A549 treated with AZD9567 at 1 μM for 4 hours (cell line): ENCODE data around the gene AEN. TPM values are rescaled to one million over a fixed set of nuclear protein-coding genes. Genes with fewer than 3 reads are reported as not detected.

Source experiments
- total RNA-seq: library from RNA; stranded (reverse); fragments of 200-300 nt; extraction: Qiagen RNA extraction; gene quantifications from 5 replicates; pipeline ENCODE4 v1.2.3, GENCODE V29; 2022; ENCODE audit not compliant: insufficient read depth

AEN gene, protein sequence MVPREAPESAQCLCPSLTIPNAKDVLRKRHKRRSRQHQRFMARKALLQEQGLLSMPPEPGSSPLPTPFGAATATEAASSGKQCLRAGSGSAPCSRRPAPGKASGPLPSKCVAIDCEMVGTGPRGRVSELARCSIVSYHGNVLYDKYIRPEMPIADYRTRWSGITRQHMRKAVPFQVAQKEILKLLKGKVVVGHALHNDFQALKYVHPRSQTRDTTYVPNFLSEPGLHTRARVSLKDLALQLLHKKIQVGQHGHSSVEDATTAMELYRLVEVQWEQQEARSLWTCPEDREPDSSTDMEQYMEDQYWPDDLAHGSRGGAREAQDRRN
- total RNA-seq: 69.9 to 88.5 TPM (median 73.3 TPM) in 5 replicates

GRCh38 chr15:88620995-88621772 is at the start of gene AEN:
AEN (plus strand) TSS chr15:88621340; CDS start chr15:88626210, 4,870 bp downstream.

DNA sequence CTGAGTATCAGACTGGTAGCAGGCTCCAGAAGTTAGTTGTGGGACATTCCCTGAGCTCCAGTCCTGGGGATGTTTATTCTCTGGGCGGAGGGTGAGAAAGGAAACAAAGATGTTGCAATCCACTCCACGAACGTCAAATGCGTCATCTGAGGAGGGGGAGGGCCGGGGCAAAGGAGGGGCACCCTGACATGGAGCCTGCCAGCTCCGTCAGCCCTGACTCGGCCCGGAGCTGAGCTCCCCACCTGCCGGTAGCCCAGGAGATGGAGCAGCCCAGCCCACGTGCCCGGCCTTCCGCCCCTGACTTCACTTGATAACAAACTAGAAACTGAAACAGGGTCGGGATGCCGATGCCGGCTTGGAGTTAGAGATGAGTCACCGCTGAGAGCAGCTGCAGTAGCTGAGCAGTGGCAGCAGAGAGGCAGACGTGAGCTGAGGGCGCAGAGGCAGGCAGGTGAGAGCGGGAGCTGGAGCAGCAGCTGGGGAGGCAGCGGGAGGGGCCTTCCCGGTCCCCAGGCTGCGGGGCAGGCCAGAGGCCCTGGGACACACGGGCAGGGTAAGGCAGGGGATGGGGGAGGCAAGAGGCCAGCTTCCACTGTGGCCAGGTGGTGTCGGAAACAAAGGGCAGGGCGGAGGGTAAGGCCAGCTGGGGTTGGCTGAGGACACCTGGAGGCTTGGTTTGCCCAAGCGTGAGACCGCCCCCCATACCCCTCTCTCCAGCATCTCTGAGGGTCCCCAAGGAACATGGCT is 17.7 kb downstream of the AEN start, which contains the start of gene ISG20:
Gene ISG20, plus strand, starts transcription at position 391 of the 747 bp plus-strand sequence. Its CDS starts 351 bp downstream, at position 742.

Other genes starting within 250 kb of the AEN start
- gene MRPL46, start 154.0 kb upstream of the AEN start, total RNA-seq: 27.3 to 63.2 TPM (median 56.8 TPM) in 5 replicates
- gene MRPS11, start 153.6 kb upstream of the AEN start, total RNA-seq: 109 to 152 TPM (median 114 TPM) in 5 replicates
- 3.6 to 5.9 TPM (median 5.2 TPM) in 5 replicates for gene DET1, start 74.7 kb upstream of the AEN start, total RNA-seq
- 34.8 to 40.3 TPM (median 37.0 TPM) in 5 replicates for gene ISG20, start 17.7 kb downstream of the AEN start, total RNA-seq
- 0.42 to 0.59 TPM (median 0.45 TPM) in 5 replicates for gene ACAN, start 182.1 kb downstream of the AEN start, total RNA-seq